ENCODE measurements around the gene POGLUT2. TPM values are rescaled to one million over a fixed set of nuclear protein-coding genes. Genes with fewer than 3 reads are reported as not detected.

The POGLUT2 gene
- polyA plus RNA-seq, 1 of the 3 experiments (the other 2 are of a cell fraction) = 10.2 TPM

GRCh38 chr13:102812611-102813287 lies 14.0 kb upstream of the POGLUT2 start:
- peak overlapping the region in 1 of 2 experiments; percentile 13; a peak in 2 of 4 replicates for H3K27ac ChIP-seq (ENCODE audit: low read depth in 2 of 2, low read length in 1 of 2)
- peaks cover 4 to 16% of the 10 kb centered on the region in 2 experiments; a peak in 3 of 4 replicates for H3K4me1 ChIP-seq (ENCODE audit: control insufficient read depth in 1 of 2, insufficient read depth in 2 of 2, low read depth in 1 of 2, low read length in 1 of 2)
- peak; percentile 40; the same call in 1 of the 2 replicates for TF ChIP-seq YY1 (IDR thresholded peaks at IDR 0.05; ENCODE audit: low read depth)
- TF ChIP-seq JUND (IDR thresholded peaks at IDR 0.05) = no peak
- CTCF ChIA-PET = interaction anchor here (0.7 to 1.3 kb wide), 3 partner anchors 13 to 233 kb away, joined by 3 to 5 read pairs (median 3); no protein-coding TSS in a partner anchor
- no peaks in the 10 kb centered on the region for H3K9me2 ChIP-seq
- POLR2A ChIA-PET = no interaction called here
- H3K27me3 ChIP-seq (ENCODE audit: insufficient read depth) = no peaks in the 10 kb centered on the region
- no peak for DNase-seq
- no peak overlapping the region for H3K4me2 ChIP-seq
- 0 out of 2 replicates have a peak, but pooled peaks cover 5% of the 10 kb centered on the region for H3K9me3 ChIP-seq
- no peak overlapping the region; the same call in 1 of the 2 replicates for H2AFZ ChIP-seq (ENCODE audit: low read depth)
- peaks cover 16 to 29% of the 10 kb centered on the region in 2 experiments for H3K36me3 ChIP-seq (replicated peaks in 1 of 2; ENCODE audit: control insufficient read depth in 1 of 2, insufficient read depth in 2 of 2, low read length in 1 of 2)
- H3F3A ChIP-seq (replicated peaks; ENCODE audit: insufficient read depth) = peaks cover 13% of the 10 kb centered on the region
- peaks cover 64% of the 10 kb centered on the region for H3K79me2 ChIP-seq (ENCODE audit: insufficient read depth)
- H4K20me1 ChIP-seq (ENCODE audit: insufficient read depth) = no peaks in the 10 kb centered on the region
- H3K4me3 ChIP-seq (ENCODE audit: low read depth in 2 of 2, low read length in 1 of 2) = no peak overlapping the region
- no peak overlapping the region for H3K9ac ChIP-seq

DNA sequence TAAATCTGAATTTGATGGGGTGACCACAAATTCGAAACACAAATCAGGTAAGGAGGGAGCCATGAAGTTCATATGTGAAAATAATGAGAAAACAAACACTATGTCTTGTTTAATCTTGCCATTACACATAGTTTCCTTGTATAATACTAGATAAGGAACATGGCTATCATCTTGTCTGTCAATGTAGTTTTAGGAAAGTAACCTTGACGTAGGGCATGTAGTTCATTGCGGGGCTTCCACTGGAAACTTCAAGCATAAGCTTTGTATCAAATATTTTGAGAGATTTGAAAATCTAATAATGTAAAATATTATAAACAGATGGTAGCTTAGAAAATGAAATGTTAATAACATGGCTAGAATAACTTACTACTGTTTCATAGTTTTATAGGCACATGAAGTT lies 8.9 kb upstream of the POGLUT2 start:
- peaks cover under 1 to 2% of the 10 kb centered on the region in 2 experiments; a peak in 2 of 4 replicates for H3K4me1 ChIP-seq (ENCODE audit: control insufficient read depth in 1 of 2, insufficient read depth in 2 of 2, low read depth in 1 of 2, low read length in 1 of 2)
- TF ChIP-seq TCF12 (IDR thresholded peaks at IDR 0.05) (peak; percentile 51; the same call in 1 of the 2 replicates), EP300 (IDR thresholded peaks at IDR 0.05; ENCODE audit: borderline replicate concordance in 1 of 2, low read depth in 1 of 2, low read length in 1 of 2) (peak in 1 of 2 experiments; percentile 50; a peak in 1 of 4 replicates), RCOR1 (IDR thresholded peaks at IDR 0.05; ENCODE audit: low read length) (no peak), CTCF (IDR thresholded peaks at IDR 0.05) (no peak)
- WGBS (ENCODE audit: low lambda C conversion rate) = 76% methylated on average over 3 of the region's 3 CpGs
- 0 out of 2 replicates have a peak, but pooled peaks cover 5% of the 10 kb centered on the region for H3K9me3 ChIP-seq
- POLR2A ChIA-PET = no interaction called here
- no peaks in the 10 kb centered on the region for H3F3A ChIP-seq (replicated peaks; ENCODE audit: insufficient read depth)
- CTCF ChIA-PET = interaction anchor here (0.6 to 1.5 kb wide), 4 partner anchors 39 to 1162 kb away, joined by 3 read pairs; partner anchors contain the start of gene ERCC5
- no peaks in the 10 kb centered on the region for H3K9me2 ChIP-seq
- peaks cover 0 to 44% of the 10 kb centered on the region in 2 experiments for H3K36me3 ChIP-seq (replicated peaks in 1 of 2; ENCODE audit: control insufficient read depth in 1 of 2, insufficient read depth in 2 of 2, low read length in 1 of 2)
- no peak overlapping the region for H2AFZ ChIP-seq (ENCODE audit: low read depth)
- H4K20me1 ChIP-seq (ENCODE audit: insufficient read depth) = no peaks in the 10 kb centered on the region
- H3K27me3 ChIP-seq (ENCODE audit: insufficient read depth) = no peaks in the 10 kb centered on the region
- no peak overlapping the region for H3K9ac ChIP-seq
- H3K4me2 ChIP-seq = no peak overlapping the region
- no peak overlapping the region for H3K27ac ChIP-seq (ENCODE audit: low read depth in 2 of 2, low read length in 1 of 2)
- peak; percentile 21 for DNase-seq
- H3K79me2 ChIP-seq (ENCODE audit: insufficient read depth) = peaks cover 84% of the 10 kb centered on the region
- H3K4me3 ChIP-seq (ENCODE audit: low read depth in 2 of 2, low read length in 1 of 2) = no peak overlapping the region

DNA sequence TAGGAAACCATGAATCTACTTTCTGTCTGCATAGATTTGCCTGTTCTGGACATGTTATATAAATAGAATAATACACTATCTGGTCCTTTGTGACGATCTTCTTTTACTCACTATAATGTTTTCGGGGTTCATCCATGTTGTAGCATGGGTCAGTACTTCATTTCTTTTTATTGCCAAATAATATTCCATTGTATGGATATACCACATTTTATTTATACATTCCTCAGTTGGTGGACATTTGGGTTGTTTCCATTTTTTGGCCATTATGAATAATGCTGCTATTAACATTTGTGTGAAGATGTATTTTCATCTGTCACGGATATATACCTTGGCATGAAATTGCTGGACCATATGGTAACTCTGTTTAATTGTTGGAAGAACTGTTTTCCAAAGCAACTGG lies 6.9 kb upstream of the POGLUT2 start:
- Histone ChIP-seq H3K4me3 (ENCODE audit: low read depth in 2 of 2, low read length in 1 of 2) (no peak overlapping the region), H2AFZ (ENCODE audit: low read depth) (no peak overlapping the region), H3K79me2 (ENCODE audit: insufficient read depth) (peaks cover 83% of the 10 kb centered on the region), H3F3A (replicated peaks; ENCODE audit: insufficient read depth) (no peaks in the 10 kb centered on the region), H3K9me2 (no peaks in the 10 kb centered on the region), H3K9ac (no peak overlapping the region), H3K36me3 (replicated peaks in 1 of 2; ENCODE audit: control insufficient read depth in 1 of 2, insufficient read depth in 2 of 2, low read length in 1 of 2) (peaks cover 0 to 33% of the 10 kb centered on the region in 2 experiments), H3K27me3 (ENCODE audit: insufficient read depth) (no peaks in the 10 kb centered on the region), H3K9me3 (no peaks in the 10 kb centered on the region), H3K27ac (ENCODE audit: low read depth in 2 of 2, low read length in 1 of 2) (no peak overlapping the region), H4K20me1 (ENCODE audit: insufficient read depth) (no peaks in the 10 kb centered on the region), H3K4me2 (no peak overlapping the region), H3K4me1 (ENCODE audit: control insufficient read depth in 1 of 2, insufficient read depth in 2 of 2, low read depth in 1 of 2, low read length in 1 of 2) (peaks cover 0 to 8% of the 10 kb centered on the region in 2 experiments; a peak in 2 of 4 replicates)
- POLR2A ChIA-PET = no interaction called here
- TF ChIP-seq PBX3 (IDR thresholded peaks at IDR 0.05) (no peak), TEAD4 (IDR thresholded peaks at IDR 0.05; ENCODE audit: borderline replicate concordance, insufficient read depth) (no peak), IRF3 (IDR thresholded peaks at IDR 0.05; ENCODE audit: low read depth, low read length) (no peak), MAX (IDR thresholded peaks at IDR 0.05; ENCODE audit: low read depth) (no peak), FOSL2 (IDR thresholded peaks at IDR 0.05; ENCODE audit: borderline replicate concordance, low read depth) (no peak), RCOR1 (IDR thresholded peaks at IDR 0.05; ENCODE audit: low read length) (no peak), ELF1 (IDR thresholded peaks at IDR 0.05) (no peak)
- 96% methylated on average over 3 of the region's 3 CpGs for WGBS (ENCODE audit: low lambda C conversion rate)
- CTCF ChIA-PET = no interaction called here
- no peak for DNase-seq
